ENCODE data around the gene GRIK3.

GRCh38 chr1:36769886-36770830, 264.2 kb downstream of the GRIK3 start:
- TF ChIP-seq, protein P1, sequence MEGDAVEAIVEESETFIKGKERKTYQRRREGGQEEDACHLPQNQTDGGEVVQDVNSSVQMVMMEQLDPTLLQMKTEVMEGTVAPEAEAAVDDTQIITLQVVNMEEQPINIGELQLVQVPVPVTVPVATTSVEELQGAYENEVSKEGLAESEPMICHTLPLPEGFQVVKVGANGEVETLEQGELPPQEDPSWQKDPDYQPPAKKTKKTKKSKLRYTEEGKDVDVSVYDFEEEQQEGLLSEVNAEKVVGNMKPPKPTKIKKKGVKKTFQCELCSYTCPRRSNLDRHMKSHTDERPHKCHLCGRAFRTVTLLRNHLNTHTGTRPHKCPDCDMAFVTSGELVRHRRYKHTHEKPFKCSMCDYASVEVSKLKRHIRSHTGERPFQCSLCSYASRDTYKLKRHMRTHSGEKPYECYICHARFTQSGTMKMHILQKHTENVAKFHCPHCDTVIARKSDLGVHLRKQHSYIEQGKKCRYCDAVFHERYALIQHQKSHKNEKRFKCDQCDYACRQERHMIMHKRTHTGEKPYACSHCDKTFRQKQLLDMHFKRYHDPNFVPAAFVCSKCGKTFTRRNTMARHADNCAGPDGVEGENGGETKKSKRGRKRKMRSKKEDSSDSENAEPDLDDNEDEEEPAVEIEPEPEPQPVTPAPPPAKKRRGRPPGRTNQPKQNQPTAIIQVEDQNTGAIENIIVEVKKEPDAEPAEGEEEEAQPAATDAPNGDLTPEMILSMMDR (conservative IDR thresholded peaks at IDR 0.05 in 1 of 2, IDR thresholded peaks at IDR 0.05 in 1 of 2; ENCODE audit: low read depth in 1 of 2, low read length in 2 of 2), result no peak
- no peak for TF ChIP-seq EZH2 (IDR thresholded peaks at IDR 0.05; ENCODE audit: low read length, missing control alignments)

Measured in fibroblast of lung (primary cell).